Epithelial cell of proximal tubule (primary cell): ENCODE measurements around the gene TFDP1. TPM values are rescaled to one million over a fixed set of nuclear protein-coding genes. Genes with fewer than 3 reads are reported as not detected.
A peak's percentile ranks its signal among the peaks of the same experiment; 100 is the strongest.

Experiments used
- DNase-seq: peaks from one replicate; pipeline ENCODE4 v3.0.0-alpha.2; 2011; ENCODE audit warnings: low read depth
- H3K4me3 ChIP-seq: 2 replicates; pipeline ENCODE4 v1.5.1; 2011; ENCODE audit warnings: low read depth, mild to moderate bottlenecking, low read length
- total RNA-seq: library from RNA; depleted of rRNA; stranded (reverse); fragments of >200 nt; gene quantifications from 2 replicates; pipeline ENCODE4 v1.2.3, GENCODE V29; 2015
- TF ChIP-seq, protein P1 (sequence below): conservative IDR thresholded peaks from 2 replicates; pipeline ENCODE4 v1.5.1; 2012; ENCODE audit warnings: low read depth, mild to moderate bottlenecking, low read length

TFDP1 gene
- total RNA-seq, 1 donor from 2014 or later: 105 TPM

DNA sequence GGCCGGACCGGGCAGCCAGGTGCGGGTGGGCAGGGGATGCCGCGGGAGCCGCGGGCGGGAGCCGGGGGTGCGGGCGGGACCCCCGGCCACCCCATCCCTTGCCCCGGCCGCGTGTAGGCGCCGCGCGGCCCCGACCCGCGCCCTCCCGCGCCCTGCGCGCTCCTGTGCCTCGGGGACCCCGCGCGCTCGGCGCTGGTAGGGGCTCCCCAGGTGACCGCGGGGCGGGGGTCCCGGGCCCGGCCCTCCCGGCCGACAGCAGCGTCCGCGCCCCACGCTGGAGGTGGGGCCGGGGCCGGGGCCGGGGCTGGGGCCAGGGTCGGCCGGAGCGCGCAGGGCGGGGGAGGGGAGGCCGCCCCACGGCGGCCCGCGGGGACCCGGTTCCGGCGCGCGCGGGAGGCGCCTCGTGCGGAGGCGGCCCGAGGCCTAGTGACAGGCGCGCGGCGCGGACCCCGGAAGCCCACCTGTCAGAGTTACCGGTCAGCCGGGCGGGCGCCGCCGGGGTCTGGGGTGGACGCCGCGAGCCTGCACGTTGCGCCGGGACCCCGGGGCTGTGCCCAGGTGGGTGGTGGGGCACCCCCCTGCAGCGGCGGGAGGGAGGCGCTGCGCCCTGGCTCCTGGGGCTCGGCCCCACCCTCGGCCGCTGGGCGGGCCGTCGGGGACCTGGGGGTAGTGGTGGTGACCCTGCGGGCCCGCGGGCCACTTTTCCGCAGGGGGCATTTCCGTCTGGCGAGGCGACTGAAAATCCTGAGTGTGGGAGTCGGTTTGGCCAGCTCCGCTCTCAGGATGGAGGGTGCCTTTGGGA, 518 bp downstream of the TFDP1 start:
- TF ChIP-seq, protein P1, sequence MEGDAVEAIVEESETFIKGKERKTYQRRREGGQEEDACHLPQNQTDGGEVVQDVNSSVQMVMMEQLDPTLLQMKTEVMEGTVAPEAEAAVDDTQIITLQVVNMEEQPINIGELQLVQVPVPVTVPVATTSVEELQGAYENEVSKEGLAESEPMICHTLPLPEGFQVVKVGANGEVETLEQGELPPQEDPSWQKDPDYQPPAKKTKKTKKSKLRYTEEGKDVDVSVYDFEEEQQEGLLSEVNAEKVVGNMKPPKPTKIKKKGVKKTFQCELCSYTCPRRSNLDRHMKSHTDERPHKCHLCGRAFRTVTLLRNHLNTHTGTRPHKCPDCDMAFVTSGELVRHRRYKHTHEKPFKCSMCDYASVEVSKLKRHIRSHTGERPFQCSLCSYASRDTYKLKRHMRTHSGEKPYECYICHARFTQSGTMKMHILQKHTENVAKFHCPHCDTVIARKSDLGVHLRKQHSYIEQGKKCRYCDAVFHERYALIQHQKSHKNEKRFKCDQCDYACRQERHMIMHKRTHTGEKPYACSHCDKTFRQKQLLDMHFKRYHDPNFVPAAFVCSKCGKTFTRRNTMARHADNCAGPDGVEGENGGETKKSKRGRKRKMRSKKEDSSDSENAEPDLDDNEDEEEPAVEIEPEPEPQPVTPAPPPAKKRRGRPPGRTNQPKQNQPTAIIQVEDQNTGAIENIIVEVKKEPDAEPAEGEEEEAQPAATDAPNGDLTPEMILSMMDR: no peak
- no peak for DNase-seq
- H3K4me3 ChIP-seq: peak overlapping the region; percentile 68

DNA sequence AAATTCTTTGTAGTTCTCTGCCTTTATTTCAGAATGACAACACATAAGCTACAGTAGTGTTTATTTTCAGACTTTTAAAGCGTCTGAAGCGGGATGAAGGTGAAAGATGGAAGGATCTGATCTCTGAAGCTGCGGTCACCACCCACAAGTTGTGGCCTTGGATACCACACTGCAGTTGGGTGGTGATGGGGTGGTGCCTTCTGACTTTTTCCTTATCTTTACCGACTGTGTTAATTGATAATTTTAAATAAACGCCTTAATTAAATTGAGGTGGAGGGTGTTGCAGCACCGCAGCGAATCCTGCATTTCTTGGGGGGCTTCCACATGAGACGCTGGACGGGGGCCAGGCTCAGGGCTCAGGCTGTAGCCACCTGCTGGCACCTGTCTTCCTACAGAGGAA, 1.3 kb downstream of the TFDP1 start:
- H3K4me3 ChIP-seq: peak overlapping the region; percentile 68
- TF ChIP-seq, protein P1: no peak
- no peak for DNase-seq

DNA sequence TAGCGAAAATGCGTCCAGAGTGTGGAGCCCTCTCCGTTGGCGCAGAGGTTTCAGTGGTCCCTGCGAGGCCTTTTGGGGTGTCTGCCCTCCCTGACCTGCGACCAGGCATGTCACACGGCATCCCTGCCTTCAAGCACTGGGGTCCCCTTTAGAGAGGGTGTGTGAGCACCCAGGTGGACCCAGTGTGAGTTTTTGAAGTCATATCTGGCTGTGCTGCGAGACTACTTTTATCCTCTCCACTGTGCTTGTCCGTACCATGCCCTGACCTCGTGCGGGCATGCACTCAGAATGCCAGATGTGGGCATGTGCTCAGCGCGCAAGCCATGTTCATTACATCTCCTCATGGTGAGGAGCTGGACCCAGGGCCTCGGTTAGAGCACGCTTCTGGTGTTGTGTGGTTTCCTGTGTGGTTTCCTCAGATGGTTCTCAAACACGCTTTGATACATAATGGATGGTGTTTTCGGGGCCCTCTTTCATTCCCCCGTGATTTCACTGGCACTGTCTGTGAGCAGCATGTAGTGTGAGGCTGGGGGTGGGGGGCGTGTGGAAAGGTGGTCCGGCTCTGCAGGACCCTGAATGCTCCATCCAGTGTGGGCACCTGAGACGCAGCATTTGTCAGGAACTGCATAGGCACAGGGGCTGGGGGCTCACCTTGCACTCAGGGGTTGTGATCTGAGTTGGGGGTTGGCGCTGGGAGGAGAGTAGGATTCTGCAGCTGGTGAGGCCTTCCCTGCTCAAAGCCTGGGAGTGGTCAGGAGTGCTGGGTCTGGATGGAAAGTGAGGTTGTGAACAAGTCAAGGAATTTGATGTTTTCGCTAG, 2.3 kb downstream of the TFDP1 start:
- TF ChIP-seq, protein P1: no peak
- H3K4me3 ChIP-seq: no peak overlapping the region
- DNase-seq: no peak

DNA sequence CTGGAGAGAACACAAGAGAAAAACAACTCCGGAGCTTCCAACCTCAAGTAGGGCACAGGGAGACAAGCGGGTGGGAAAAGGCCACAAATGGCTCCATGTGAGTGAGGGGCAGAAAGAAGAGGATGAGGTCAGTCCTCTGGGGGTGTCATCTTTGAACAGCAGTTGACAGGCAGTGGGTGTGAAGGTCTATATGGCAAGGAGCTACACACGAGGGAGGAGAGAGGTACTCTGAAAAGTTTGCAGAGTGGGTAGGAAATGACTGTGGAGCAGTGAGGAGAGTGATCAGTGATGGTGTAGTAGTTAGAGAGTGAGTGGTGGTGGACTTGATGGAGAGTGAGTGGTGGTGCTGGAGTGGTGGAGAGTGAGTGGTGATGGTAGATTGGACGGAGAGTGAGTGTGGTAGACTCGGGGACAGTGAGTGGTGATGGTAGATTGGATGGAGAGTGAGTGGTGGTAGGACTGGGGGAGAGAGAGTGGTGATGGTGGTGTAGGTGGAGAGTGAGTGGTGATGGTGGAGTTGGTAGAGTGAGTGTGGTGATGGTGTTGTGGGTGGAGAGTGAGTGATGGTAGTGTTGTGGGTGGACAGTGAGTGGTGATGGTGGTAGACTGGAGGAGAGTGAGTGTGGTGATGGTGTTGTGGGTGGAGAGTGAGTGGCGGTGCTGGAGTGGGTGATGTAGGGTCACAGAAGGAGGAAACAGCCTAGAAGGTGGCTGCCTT, 4.0 kb downstream of the TFDP1 start:
- no peak for DNase-seq
- H3K4me3 ChIP-seq: no peak overlapping the region
- TF ChIP-seq, protein P1: no peak

DNA sequence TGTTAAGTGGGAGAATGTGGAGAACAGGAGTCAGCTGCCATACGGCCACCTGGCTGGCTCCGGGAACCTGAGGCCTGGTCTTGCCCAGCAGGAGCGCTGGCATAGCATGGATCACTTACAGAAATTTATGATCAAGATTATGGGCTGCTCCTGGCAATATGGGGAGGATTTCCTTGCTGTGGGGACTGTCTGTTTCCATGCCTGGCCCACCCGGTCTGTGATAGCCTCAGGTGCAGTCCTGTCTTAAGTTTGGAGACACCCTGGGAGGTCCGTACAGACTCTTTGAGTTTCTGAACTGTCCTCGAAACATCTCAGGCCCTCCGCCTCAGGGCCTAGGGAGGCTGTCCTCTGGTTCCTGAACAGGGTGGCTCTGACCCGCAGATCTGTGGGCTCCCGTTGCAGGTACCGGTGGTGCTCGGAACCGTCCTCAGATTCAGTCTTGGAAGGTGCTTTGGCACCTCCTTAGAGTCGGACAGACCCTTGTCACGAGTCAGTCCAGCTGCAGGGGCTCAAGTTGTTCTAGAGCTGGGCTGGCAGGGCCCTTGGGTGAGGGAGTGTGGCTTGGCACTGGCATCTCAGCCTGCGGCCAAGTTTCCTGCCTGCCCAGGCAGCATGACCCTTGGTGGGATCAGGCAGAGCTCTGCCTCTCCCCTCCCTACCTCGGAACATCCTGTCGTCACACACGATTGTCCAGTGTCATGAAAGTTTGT, 4.9 kb downstream of the TFDP1 start:
- DNase-seq: no peak
- no peak overlapping the region for H3K4me3 ChIP-seq
- TF ChIP-seq, protein P1: no peak

DNA sequence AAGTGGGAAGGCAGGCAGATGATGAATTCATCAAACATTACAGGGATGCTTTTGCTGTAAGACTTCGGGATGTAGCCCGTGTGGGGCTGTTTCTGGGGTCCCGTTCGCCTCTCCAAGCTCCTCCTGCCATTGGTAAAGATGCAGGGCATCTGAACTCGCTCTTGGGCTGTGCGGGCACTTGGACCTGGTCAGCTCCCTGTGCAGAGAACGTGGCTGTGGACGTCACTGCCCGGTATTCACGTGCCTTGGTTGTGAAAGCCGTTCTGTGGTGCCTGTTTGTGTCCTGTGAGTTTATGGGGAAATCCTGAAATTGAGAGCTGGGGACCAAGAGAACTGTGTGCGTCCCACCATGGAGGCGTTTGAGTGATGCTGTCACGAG, 5.4 kb downstream of the TFDP1 start:
- no peak for DNase-seq
- no peak overlapping the region for H3K4me3 ChIP-seq
- TF ChIP-seq, protein P1: no peak
